Gastroesophageal sphincter (tissue), 3 donors: Measurements from ENCODE around the gene ENTPD7.
"Not testable (repeated sequence)": the region's sequence is repeated elsewhere in the genome, so short reads cannot be mapped to it uniquely, and the experiment has no call there.

Source experiments
- CTCF ChIP-seq, 4 experiments: fragments of 200-600 bp in 2 of 4; fragments of 450-650 bp in 2 of 4; sonication (generic) in 1 of 4; IDR thresholded peaks; one replicate each; pipeline ENCODE4 v1.5.1; 2017 to 2019; ENCODE audit warnings: antibody characterized with exemption in 4 of 4, mild to moderate bottlenecking in 2 of 4, moderate library complexity in 2 of 4
- EP300 ChIP-seq: sonication (generic); formaldehyde crosslinking; IDR thresholded peaks from one replicate; pipeline ENCODE4 v1.6.1; 2017; ENCODE audit warnings: antibody characterized with exemption, mild to moderate bottlenecking
- POLR2A ChIP-seq, 2 donors: fragments of 450-650 bp; IDR thresholded peaks; one replicate each; pipeline ENCODE4 v1.6.1; 2017; ENCODE audit warnings: antibody characterized with exemption in 2 of 2, mild to moderate bottlenecking in 2 of 2, moderate library complexity in 1 of 2
- POLR2AphosphoS5 ChIP-seq: sonication (generic); formaldehyde crosslinking; IDR thresholded peaks from one replicate; pipeline ENCODE4 v1.6.1; 2017; ENCODE audit warnings: antibody characterized with exemption

GRCh38 chr10:99746166-99746565, 86.9 kb downstream of the ENTPD7 start:
- TF ChIP-seq POLR2A (IDR thresholded peaks at IDR 0.05); CTCF (IDR thresholded peaks at IDR 0.05); POLR2AphosphoS5; EP300: not testable (repeated sequence)
